ENCODE results near the gene CDH11. TPM values are rescaled to one million over a fixed set of nuclear protein-coding genes. Genes with fewer than 3 reads are reported as not detected.

CDH11 gene
- total RNA-seq, 2 experiments from 2014 or later: not detected

GRCh38 chr16:65038100-65038499 is 83.8 kb downstream of the CDH11 start:
- Mint-ChIP-seq H3K9me3 (peaks cover 10% of the 10 kb centered on the region), H3K4me3 (no peak overlapping the region), H3K4me1 (ENCODE audit: low read depth) (no peaks in the 10 kb centered on the region), H3K27ac (no peak overlapping the region), H3K27me3 (no peaks in the 10 kb centered on the region), H3K36me3 (ENCODE audit: low read depth) (no peaks in the 10 kb centered on the region)
- Histone ChIP-seq H3K27ac (ENCODE audit: low read depth in 1 of 2, low read length in 2 of 2) (no peak overlapping the region), H3K4me3 (ENCODE audit: low read length) (no peak overlapping the region), H3K27me3 (ENCODE audit: control insufficient read depth in 1 of 2, insufficient read depth in 2 of 2, low read length in 2 of 2) (no peaks in the 10 kb centered on the region), H3K4me1 (ENCODE audit: insufficient read depth, low read length) (no peaks in the 10 kb centered on the region), H3K9me3 (ENCODE audit: control insufficient read depth in 1 of 2, insufficient read depth in 1 of 2, low read length in 2 of 2) (peaks cover 5 to 13% of the 10 kb centered on the region in 2 experiments), H3K36me3 (ENCODE audit: insufficient read depth, low read length) (no peaks in the 10 kb centered on the region)
- CTCF ChIA-PET: no interaction called here
- DNase-seq (no peak), ATAC-seq (ENCODE audit: poor library complexity) (no peak)
- intact Hi-C loops (cut with DNase I, micrococcal nuclease): no loop called here
- POLR2A ChIA-PET: no interaction called here
- no peak for TF ChIP-seq CTCF (IDR thresholded peaks at IDR 0.05)

GRCh38 chr16:65037556-65037955 is 84.3 kb downstream of the CDH11 start:
- Mint-ChIP-seq H3K4me1 (ENCODE audit: low read depth) (no peaks in the 10 kb centered on the region), H3K9me3 (peaks cover 13% of the 10 kb centered on the region), H3K27me3 (no peaks in the 10 kb centered on the region), H3K36me3 (ENCODE audit: low read depth) (no peaks in the 10 kb centered on the region), H3K27ac (no peak overlapping the region), H3K4me3 (no peak overlapping the region)
- no peak overlapping the region for H3K4me3 ChIP-seq (ENCODE audit: low read length)
- ChIA-PET CTCF (no interaction called here), POLR2A (no interaction called here)
- no peaks in the 10 kb centered on the region for H3K36me3 ChIP-seq (ENCODE audit: insufficient read depth, low read length)
- no peak overlapping the region for H3K27ac ChIP-seq (ENCODE audit: low read depth in 1 of 2, low read length in 2 of 2)
- no peak for TF ChIP-seq CTCF (IDR thresholded peaks at IDR 0.05)
- H3K4me1 ChIP-seq (ENCODE audit: insufficient read depth, low read length): no peaks in the 10 kb centered on the region
- H3K27me3 ChIP-seq (ENCODE audit: control insufficient read depth in 1 of 2, insufficient read depth in 2 of 2, low read length in 2 of 2): no peaks in the 10 kb centered on the region
- peaks cover 5 to 13% of the 10 kb centered on the region in 2 experiments for H3K9me3 ChIP-seq (ENCODE audit: control insufficient read depth in 1 of 2, insufficient read depth in 1 of 2, low read length in 2 of 2)
- DNase-seq: no peak
- ATAC-seq (ENCODE audit: poor library complexity): no peak
- intact Hi-C loops (cut with DNase I, micrococcal nuclease): no loop called here

GRCh38 chr16:65034915-65035314 is 86.9 kb downstream of the CDH11 start:
- H3K4me3 Mint-ChIP-seq: no peak overlapping the region
- H3K9me3 Mint-ChIP-seq: peaks cover 12% of the 10 kb centered on the region
- ATAC-seq (ENCODE audit: poor library complexity): no peak
- no peak for DNase-seq
- peaks cover 5 to 8% of the 10 kb centered on the region in 2 experiments for H3K9me3 ChIP-seq (ENCODE audit: control insufficient read depth in 1 of 2, insufficient read depth in 1 of 2, low read length in 2 of 2)
- intact Hi-C loops (cut with DNase I, micrococcal nuclease): no loop called here
- no peak overlapping the region for H3K4me3 ChIP-seq (ENCODE audit: low read length)
- no peak for TF ChIP-seq CTCF (IDR thresholded peaks at IDR 0.05)
- no peaks in the 10 kb centered on the region for H3K27me3 Mint-ChIP-seq
- no peak overlapping the region for H3K27ac ChIP-seq (ENCODE audit: low read depth in 1 of 2, low read length in 2 of 2)
- no peak overlapping the region for H3K27ac Mint-ChIP-seq
- H3K36me3 Mint-ChIP-seq (ENCODE audit: low read depth): no peaks in the 10 kb centered on the region
- no peaks in the 10 kb centered on the region for H3K4me1 Mint-ChIP-seq (ENCODE audit: low read depth)
- H3K4me1 ChIP-seq (ENCODE audit: insufficient read depth, low read length): no peaks in the 10 kb centered on the region
- ChIA-PET POLR2A (no interaction called here), CTCF (no interaction called here)
- no peaks in the 10 kb centered on the region for H3K36me3 ChIP-seq (ENCODE audit: insufficient read depth, low read length)
- no peaks in the 10 kb centered on the region for H3K27me3 ChIP-seq (ENCODE audit: control insufficient read depth in 1 of 2, insufficient read depth in 2 of 2, low read length in 2 of 2)

All from CD4-positive, alpha-beta T cell (primary cell).